HG02973 (cell line): ENCODE results near the gene DYRK1A.
"Not testable (repeated sequence)": the region's sequence is repeated elsewhere in the genome, so short reads cannot be mapped to it uniquely, and the experiment has no call there.

Experiments
- ATAC-seq: cut with Tn5 transposase; IDR thresholded peaks from one replicate; pipeline ENCODE4 v1.9.1; 2021; ENCODE audit warnings: moderate library complexity; ENCODE audit not compliant: unreplicated experiment

The DYRK1A gene

DNA sequence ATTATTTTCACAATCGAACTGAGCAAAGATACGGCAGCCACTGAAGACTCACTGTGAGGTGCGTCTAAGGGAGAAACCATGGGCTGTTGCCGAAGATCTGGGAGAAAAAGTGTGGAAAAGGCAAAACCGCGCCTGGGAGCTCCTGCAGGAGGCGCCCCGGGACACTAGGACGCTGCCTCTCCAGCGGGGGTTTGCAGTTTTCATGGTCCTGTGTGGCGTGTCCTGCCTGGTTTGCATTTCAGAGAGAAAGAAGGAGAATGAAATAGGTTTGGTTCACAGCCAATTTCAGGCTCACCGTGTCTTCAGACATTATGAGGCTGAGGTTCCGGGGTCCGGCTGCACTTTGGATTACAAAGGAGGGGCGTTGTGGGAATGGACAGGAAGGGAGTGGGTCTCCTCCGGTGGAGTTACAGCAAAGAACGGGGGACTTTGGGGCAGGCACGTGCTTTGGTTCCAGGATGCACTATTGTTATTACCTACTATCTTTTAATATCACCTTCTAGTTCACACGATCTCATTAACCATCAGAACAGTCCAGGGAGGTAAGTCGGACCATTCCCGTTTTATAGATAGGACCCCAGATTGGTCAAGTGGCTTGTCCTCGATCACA is 179.8 kb downstream of the DYRK1A start:
- no peak for ATAC-seq

DNA sequence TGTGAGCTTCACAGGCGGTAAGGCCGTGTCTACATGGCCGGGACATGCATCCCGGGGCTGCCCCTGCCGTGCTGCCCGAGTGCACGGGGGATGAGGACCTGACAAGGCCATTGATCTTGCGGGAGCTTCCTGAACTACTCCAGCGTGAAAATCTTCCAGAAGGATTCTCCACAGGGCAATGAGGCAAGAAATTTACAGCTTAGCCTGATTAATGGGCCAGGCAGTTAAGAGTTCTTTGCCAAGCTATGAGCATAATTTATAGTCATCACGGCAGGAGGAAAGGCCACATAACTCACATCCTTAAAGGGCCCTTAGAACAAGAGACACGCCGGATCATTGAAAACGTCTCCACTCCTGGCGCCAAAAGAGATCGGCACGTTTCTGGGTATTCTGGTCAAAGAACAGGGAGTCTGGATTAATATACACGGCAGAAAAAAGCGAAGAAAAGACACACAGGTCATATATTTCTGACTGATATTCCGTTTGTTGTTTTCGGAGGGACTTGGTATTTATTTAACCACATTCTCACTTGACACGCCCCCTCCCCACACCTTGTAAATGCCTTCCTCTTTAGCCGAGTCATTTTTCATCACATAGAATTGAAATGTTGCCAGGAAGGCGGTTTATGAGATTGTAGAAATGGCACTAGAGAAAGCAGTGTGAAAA is 180.5 kb downstream of the DYRK1A start:
- ATAC-seq = no peak

DNA sequence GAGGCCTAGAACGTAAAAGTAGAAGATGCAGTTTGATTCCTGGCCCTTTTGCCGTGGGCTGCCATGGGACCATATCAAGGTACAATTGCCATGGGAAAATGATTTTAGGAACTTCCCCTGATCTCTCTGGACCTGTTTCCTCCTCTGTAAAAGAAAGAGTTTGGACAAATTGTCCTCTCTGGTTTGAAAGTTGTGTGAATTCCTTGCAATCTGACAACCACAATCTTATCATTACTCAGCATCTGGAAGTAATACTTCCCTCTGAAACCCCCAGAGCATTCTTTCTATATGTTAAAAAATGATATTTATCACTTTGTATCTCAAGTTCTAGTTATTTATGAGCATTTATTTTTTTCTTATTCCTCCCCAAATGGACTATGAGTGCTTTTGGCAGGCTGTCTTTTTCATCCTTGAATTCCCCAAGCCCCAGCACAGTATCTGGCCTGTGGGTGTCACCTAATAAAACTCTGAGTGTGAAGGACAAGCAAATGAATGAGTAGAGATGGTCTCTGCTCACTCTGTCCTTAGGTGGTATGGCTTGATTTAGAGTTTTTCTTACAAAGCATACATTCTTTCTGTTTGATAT is 181.1 kb downstream of the DYRK1A start:
- ATAC-seq = no peak

DNA sequence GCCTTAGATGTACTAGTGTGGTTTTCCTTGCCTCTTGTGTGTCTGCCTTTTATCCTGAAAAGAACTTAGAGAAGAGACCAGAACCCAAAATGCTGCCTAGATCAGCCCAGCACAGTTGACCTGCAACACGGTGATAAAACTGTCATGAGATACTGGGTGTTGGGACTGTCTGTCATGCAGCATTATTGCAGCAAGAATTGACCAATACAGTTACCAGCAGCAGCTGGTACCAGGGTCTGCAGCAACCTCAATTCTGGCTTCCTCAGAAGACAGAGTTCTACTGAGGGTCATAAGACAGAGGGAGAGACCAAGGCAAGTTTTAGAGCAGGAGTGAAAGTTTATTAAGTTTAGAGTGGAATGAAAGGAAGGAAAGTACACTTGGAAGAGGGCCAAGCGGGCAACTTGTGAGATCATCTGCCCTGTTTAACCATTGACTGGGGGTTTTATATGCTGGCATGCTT is 182.0 kb downstream of the DYRK1A start:
- ATAC-seq = no peak

DNA sequence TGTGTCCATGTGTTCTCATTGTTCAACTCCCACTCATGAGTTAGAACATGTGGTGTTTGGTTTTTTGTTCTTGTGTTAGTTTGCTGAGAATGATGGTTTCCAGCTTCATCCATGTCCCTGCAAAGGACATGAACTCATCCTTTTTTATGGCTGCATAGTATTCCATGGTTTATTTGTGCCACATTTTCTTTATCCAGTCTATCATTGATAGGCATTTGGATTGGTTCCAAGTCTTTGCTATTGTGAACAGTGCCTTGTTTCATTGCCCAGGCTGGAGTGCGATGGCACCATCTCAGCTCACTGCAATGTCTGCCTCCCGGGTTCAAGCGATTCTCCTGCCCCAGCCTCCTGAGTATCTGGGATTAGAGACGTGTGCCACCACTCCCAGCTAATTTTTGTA is 183.2 kb downstream of the DYRK1A start:
- ATAC-seq = not testable (repeated sequence)

DNA sequence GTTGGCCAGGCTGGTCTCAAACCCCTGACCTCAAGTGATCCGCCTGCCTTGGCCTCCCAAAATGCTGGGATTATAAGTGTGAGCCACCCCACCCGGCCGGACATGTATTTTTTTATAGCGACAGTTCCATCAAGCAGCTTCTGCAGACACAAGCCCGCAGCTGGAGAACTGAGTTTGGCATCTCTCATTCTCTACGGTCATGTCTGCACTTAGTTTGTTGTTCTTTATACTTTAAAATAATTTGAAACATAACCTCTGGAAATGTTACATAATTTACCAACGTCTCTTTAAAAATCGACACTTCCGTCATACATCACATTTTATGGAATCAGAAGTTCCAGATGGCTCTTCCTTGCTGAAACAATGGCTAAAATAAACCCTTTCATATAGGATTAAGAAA is 183.6 kb downstream of the DYRK1A start:
- no peak for ATAC-seq

DNA sequence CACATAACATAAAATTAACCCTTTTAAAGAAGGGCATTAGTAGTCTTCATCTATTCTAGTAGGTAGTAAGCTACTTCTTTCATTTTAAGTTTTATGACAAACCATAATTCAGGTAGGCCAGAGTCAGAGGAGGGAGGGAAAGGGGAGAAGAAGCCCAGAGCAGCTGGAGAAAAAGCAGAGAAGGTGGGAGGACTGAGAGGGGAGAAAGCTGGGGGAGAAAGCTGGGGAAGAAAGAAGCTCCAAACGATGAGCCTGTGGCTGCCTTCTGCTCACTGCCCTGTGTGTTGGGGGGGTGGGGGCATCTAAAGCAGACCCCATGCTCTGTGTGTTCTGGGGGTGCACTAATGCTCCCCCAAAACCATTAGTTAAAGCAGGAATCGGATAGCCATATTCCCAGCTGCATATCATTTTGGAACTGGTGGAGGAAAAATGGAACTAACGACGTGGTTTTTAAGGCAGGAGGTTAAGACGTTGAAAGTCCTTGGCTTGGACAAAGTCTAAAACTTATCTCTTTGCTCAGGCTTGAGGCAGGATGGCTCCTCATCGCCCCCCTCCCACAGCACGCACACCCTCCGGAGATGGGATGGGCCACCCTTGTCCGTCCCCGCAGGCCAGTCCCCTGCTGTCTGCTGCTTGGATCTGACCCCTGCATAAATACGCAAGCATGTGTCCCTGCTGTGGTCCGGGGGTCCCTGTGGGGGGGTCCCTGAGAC is 184.2 kb downstream of the DYRK1A start:
- no peak for ATAC-seq

DNA sequence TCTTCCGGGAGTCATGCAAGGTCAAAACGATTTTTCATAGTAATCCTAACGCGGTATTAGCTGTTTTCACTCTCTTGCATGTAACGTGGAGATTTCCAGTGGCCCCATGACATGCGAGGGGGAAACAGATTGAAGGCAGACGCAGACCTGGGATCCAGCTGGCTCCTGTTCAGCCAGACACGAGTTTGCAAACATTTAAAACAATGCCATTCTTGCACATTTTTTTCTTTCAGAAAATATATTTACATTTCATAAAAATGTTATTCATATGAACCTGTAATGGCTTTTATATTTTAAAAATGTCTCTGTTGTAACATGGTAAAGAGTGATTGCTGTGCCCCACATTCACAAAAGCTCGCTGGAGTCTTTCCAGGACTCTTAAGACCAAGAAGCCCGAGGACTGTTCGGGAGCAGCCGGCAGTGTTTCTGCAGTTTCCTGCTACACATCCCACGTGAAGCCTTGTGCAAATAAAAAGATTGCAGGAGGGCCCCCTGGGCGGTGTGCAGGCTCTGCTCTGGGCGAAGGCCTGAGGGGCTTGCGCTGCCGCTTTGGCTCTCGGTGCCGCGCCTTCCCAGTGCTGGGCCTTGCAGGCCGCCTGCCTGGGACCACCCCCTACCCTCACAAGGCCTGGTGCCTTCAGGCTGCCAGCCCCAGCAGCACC is 184.9 kb downstream of the DYRK1A start:
- ATAC-seq = no peak

DNA sequence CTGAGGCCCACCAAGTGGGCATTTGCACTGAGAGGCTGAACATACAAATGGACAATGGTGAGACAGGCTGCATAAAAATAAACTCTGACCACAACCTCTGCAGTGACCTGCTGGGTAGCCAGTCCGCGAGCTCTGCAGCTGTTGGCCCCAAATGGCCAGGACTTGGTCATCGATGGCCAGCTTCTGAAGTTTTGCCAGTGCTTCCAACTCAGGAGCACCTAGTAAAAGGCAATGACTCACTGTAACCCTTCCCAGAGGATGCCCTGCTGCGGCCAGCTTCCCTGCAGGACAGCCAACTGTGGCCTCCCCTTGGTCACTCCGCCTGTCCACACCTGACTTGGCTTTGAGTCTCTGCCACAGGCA is 185.4 kb downstream of the DYRK1A start:
- ATAC-seq = no peak

DNA sequence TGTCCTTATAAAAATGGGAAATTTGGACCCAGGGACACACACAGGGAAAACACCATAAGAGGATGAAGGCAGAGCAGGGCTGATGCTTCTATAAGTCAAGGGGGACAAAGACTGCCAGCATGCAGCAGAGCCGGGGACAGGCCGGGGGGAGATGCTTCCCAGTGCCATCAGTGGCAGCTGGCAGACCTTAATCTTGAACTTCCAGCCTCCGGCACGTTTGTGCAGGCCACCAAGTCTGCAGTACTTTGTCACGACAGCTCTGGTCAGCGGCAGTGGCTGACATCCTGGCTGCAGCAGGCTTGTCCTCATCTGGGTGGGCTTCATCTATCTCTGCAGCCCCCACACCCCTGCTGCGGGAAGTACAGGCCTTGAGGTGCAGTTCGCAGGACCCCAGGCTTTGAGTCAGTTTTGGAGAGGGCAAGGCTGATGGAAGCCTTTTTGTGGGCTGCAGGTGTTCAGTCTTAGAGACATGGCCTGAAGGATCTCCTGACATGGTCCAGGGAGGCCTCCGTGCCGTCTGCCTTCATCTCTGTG is 186.0 kb downstream of the DYRK1A start:
- no peak for ATAC-seq

DNA sequence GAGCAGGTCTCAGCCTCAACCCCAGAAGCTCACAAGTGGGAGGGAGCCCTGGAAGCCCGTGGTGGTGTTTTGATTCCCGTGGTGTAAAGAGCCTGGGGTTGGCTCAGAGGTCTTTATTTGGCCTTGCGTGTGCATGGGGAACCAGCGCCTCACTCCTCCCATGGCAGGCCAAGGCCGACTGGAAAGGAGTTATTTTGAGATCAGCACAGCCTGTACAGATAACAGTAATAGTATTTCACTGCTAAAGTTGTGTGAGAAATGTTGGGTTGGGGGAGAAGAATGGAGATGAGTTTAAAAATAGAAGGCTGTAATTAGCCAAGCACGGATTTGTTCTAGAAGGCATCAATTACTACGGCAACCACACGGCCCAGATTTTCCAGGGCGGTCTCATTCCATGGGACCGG is 186.5 kb downstream of the DYRK1A start:
- no peak for ATAC-seq

DNA sequence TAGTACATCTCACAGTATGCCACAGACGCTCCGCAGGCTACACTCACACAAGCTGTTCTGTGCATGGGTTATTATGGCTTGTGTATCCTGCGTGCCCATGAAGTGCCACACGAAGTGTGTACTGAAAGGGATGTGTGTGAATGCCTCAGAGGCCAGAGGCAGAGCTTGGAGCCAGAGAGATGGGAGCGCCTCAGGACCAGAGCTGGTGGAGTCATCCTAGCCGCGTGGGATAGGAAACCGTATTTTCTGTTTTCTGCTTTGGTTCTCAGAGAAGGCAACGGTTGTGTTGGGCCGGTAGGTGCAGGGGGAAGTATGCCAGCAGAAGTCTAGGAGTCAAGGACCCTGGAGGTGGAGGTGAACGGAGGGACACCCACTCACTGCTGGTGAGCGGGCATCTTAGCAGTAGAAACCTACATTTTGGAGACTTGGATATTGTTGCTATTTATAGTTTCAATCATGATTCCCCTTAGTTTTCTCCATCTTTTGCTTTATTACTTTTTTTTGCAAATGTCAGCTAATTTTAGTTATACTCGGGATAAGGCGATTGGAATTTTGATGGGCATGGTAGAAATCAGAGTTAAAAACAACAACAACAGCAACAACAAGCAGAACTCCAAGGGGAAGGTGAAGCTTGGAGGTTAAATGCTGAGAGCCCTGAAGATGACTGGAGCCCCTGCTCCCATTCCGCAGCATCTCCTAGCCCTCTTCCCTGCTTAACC is 188.2 kb downstream of the DYRK1A start:
- no peak for ATAC-seq

DNA sequence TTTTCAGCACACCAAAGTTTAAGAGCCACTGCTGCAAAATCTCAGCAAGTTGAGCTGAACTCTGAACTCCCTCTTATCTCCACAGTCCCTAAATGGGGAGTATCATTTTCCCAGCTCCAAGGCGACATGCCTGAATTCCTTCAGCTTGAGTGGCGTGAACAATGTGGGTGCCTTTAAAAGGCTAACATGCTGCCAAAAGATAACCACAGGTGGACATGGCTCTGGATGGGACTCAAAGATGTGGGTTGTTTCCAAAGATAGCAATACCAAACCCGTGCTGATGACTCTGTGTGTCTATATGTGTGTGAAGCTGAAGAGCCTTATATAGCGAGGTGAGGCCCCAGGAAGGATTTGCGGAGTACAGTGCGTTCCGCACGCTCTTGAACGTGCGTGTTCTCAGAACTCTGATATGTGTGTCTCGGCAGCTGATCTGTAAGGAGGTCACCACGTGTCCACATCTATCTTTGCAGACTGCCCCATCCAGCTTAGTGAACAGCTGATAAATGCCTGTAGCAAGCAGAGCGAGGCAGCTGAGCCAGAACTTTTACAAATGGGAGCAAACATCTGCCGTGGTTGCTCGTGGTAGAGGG is 189.2 kb downstream of the DYRK1A start:
- no peak for ATAC-seq

DNA sequence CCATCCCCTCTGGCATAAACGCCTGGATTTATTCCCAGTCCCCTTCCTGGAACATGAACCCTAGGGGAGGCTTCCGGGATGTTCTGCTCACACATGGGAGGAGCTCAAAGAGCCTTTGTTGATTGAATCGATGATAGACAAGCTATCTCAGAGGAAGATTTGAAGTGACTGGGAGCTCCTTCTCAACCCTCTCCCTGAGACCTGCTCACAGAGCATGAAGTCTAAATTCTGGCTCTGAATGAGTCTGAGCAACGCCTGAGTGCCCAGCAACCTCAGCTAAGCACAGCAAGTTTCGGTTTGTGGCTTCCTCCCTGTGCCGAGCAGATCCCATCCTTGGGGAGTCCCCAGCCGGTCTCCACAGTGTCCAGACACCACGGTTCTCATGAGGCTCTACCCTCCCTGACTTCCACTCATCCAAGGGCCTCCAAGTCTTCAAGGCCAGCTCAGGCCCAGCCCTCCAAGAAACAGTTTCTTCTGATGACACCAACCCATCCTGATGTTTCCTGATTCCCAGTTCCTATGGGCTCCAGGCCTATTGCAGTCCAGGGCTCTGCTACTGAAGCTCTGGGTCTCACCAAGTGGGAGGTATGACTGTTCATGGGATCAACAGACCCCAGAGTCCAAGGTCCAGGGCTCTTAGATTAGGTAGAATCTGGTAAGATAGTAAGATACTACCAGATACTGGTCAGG is 190.8 kb downstream of the DYRK1A start:
- ATAC-seq = peak; percentile 92

DNA sequence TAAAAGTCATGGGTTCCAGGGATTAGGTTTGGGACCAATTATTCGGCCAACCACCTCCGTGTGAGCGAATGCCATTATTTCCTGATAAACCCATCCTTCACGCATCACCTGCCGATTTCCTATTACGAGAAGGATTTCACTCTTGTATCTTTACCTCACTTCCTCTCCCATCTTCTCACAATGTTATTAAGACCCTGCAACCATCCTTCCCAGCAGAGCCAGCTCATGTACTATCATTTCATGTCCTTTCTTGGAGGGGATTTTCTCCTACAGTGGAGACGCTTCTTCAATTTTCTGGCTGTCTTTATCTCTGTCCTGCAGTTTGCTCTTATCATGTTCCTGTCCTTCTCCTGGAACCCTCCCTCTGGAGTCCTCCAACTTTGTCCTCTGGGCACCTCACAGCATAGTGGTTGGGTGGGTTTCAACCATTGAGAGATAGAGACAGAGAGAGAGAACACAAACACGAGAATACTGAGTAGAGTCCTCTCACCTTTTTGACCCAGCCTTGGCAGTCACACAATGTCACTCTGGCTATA is 192.2 kb downstream of the DYRK1A start:
- no peak for ATAC-seq

DNA sequence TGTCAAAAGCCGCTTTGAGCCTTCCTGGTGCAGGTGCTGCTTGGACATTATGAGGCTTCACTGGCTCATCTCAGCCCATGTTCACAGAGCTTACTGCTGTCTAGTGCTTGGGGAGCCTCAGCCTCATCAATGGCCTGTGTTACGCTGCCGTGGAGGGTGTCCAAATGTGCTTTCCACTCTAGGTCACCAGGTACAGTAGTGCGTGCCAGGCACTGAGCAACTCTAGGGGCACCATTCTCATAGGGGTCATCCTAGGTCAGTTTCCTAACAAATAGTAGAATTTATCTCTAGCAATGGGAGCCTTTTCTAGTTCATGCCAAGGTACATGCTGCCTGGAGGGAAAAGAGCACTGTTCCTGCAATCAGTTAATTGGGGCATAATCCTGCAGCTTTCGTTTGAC is 193.8 kb downstream of the DYRK1A start:
- no peak for ATAC-seq

DNA sequence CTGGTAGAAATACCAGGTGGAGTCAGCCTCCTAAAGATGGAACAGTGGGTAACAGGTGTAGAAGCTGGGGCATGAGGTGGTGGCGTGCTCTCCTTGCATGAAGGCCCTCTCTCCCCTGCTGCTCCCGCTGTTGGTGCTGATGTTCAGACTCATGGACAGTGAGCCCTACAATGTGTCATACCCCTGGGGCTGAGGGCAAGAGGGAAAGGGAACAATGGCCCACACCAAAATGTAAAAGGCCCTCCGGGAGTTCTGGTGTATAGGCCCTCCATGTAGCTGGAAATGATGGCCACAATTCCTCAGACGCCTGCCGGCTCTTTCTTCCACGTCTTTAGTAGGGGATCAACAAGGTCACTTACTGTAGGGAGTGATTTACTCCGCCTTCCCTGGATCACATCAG is 194.9 kb downstream of the DYRK1A start:
- no peak for ATAC-seq

DNA sequence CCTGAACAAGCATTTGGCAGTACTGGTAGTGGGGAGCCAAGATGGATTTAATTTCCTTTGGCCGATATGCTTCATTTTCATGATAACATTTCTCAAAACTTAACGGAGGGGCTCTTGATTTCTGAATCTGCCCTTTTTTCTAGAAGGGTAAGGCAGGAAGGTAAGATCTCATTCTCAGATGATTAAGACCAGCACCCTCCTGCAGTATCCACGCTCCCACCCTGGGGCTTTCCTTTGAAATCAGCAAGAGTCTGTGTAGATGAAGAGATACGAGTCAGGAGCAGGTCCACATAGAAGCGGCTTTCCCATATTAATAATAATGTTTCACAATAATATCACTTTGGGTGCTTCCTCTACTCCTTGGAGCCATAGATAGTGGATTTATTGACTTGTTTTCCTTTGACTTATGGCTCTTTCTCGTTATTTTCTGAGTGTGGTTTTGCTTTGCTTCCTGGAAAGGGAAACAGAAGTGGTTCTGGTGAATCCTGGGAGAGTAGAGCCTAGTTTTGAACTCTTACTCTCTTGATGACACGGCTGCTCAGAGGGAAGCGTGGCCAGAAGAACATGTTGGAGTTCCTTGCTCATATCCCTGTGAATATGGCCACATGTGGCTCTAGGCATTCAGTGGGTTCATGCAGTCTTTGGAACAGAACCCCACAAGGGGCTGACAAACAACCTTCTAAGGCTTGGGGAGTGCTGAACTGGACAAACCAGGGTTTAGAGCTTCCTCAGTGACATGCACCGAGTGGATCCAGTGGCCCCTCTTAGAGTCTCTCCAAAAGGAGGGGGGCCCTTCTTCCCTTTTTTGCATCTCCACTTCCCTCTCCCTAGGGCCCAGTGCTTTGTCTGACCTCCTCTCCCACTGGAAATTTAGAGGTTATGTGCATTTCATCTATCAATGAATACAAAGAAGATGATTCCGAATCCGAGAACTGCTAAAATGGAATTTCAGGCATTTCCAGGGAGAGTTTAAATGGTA is 195.7 kb downstream of the DYRK1A start:
- ATAC-seq = no peak
